GM13977 (cell line): ENCODE results near the gene CYP2W1.
"Not testable (repeated sequence)": the region's sequence is repeated elsewhere in the genome, so short reads cannot be mapped to it uniquely, and the experiment has no call there.

Experiments
- DNase-seq: peaks from one replicate; pipeline ENCODE4 v3.0.0; 2012; ENCODE audit warnings: low spot score
- CTCF ChIP-seq: IDR thresholded peaks from 2 replicates; pipeline ENCODE4 v1.5.1; 2012; ENCODE audit warnings: mild to moderate bottlenecking, control low read depth; ENCODE audit not compliant: insufficient read depth; ENCODE audit errors: extremely low read depth, missing control alignments
- in situ Hi-C: fragments of 300-500 bp; cut with MboI; formaldehyde crosslinking; loops from one replicate; pipeline ENCODE4 v1.12.0; 2022; ENCODE audit warnings: low sequenced_read_pairs, low pct_unique_long_range_greater_than_20kb, mixed read lengths, inconsistent platforms; ENCODE audit not compliant: unreplicated experiment

Gene CYP2W1

GRCh38 chr7:937856-938484 lies 45.0 kb upstream of the CYP2W1 start:
- in situ Hi-C loops = no loop called here
- no peak for TF ChIP-seq CTCF
- no peak for DNase-seq

GRCh38 chr7:938546-939185 lies 44.3 kb upstream of the CYP2W1 start:
- in situ Hi-C loops = no loop called here
- no peak for DNase-seq
- no peak for TF ChIP-seq CTCF

DNA sequence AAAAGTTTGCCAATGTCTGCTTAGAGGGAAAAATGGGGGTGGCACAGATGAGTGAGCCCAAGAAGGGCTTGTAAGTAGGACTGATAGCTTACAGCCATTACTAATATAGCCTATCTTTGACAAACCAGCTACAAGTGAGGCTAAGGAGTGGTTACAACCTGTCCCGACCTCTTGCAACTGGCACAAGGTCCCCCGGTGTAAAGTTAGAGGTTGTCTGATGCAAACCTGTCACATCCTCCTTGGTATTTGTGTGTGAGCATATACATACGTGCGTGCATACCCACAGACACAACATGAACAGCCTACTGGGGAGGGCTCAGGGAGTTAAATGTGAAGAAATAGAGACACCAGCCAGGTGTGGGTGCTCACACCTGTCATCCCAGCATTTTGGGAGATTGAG lies 43.1 kb upstream of the CYP2W1 start:
- no peak for DNase-seq
- TF ChIP-seq CTCF = no peak
- in situ Hi-C loops = no loop called here

GRCh38 chr7:940599-941408 lies 42.2 kb upstream of the CYP2W1 start:
- TF ChIP-seq CTCF = no peak
- no peak for DNase-seq

GRCh38 chr7:943793-944192 lies 39.2 kb upstream of the CYP2W1 start:
- DNase-seq, in situ Hi-C loops: not testable (repeated sequence)

More at GRCh38 chr7:940599-941408, 42.2 kb upstream of the CYP2W1 start:
- in situ Hi-C loops = no loop called here

- in situ Hi-C loops = no loop called here
- no peak for TF ChIP-seq CTCF
- no peak for DNase-seq
These were observed 38.2 kb upstream of the CYP2W1 start for GRCh38 chr7:944744-945143.

- TF ChIP-seq CTCF = no peak
- DNase-seq = no peak
These were observed 37.8 kb upstream of the CYP2W1 start for GRCh38 chr7:945147-945555.

More at GRCh38 chr7:945147-945555, 37.8 kb upstream of the CYP2W1 start:
- in situ Hi-C loops = no loop called here
